PC-9 (cell line): Measurements from ENCODE around the gene WSCD1.

ENCODE experiments used
- CTCF ChIP-seq: fragments of 200-600 bp; sonication (generic); conservative IDR thresholded peaks from 2 replicates; pipeline ENCODE4 v1.6.1; 2017; ENCODE audit warnings: mixed run types, antibody characterized with exemption, mild to moderate bottlenecking, moderate library complexity
- EZH2 ChIP-seq: fragments of 200-600 bp; sonication (generic); IDR thresholded peaks from 2 replicates; pipeline ENCODE4 v1.8.0; 2017; ENCODE audit warnings: antibody characterized with exemption, low read depth

- TF ChIP-seq CTCF: no peak
- TF ChIP-seq EZH2: no peak
These were observed 9.1 kb downstream of the WSCD1 start for GRCh38 chr17:6079155-6079888.
